NB4 (cell line): ENCODE results near the gene ATP1B4.

Experiments used
- MYC ChIP-seq: IDR thresholded peaks from 2 replicates; pipeline ENCODE4 v1.6.1; 2011; ENCODE audit warnings: low read depth, low read length
- POLR2A ChIP-seq: IDR thresholded peaks from 2 replicates; pipeline ENCODE4 v1.6.1; 2011; ENCODE audit warnings: mild to moderate bottlenecking; ENCODE audit not compliant: insufficient read length; ENCODE audit errors: extremely low read depth
- TF ChIP-seq, protein P1 (sequence below): IDR thresholded peaks from one replicate; pipeline ENCODE4 v1.5.1; 2012; ENCODE audit warnings: low read depth, low read length
- TF ChIP-seq, protein P2 (sequence below): IDR thresholded peaks from 2 replicates; pipeline ENCODE4 v1.6.1; 2011; ENCODE audit warnings: low read depth, low read length

DNA sequence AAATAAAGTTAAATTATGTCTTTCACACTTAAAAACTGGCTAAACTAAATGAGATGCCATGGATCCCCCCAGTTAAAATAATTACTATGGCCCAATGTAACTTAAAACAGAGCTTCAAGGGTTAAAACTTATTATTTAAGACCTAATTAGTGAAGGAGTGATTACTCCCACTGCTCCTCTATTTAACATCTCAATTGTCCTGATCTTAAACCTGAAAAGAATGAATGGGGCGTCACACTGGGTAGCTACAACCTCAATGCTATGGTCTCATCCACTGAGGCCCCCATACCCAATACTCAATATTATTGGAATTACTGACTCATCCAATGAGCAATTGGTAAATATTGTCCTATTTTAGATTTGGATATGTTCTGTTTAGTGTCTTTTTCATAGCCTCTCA, 29.5 kb upstream of the ATP1B4 start:
- TF ChIP-seq, protein P1, sequence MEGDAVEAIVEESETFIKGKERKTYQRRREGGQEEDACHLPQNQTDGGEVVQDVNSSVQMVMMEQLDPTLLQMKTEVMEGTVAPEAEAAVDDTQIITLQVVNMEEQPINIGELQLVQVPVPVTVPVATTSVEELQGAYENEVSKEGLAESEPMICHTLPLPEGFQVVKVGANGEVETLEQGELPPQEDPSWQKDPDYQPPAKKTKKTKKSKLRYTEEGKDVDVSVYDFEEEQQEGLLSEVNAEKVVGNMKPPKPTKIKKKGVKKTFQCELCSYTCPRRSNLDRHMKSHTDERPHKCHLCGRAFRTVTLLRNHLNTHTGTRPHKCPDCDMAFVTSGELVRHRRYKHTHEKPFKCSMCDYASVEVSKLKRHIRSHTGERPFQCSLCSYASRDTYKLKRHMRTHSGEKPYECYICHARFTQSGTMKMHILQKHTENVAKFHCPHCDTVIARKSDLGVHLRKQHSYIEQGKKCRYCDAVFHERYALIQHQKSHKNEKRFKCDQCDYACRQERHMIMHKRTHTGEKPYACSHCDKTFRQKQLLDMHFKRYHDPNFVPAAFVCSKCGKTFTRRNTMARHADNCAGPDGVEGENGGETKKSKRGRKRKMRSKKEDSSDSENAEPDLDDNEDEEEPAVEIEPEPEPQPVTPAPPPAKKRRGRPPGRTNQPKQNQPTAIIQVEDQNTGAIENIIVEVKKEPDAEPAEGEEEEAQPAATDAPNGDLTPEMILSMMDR, result no peak
- TF ChIP-seq POLR2A, result no peak
- no peak for TF ChIP-seq MYC
- TF ChIP-seq, protein P2, sequence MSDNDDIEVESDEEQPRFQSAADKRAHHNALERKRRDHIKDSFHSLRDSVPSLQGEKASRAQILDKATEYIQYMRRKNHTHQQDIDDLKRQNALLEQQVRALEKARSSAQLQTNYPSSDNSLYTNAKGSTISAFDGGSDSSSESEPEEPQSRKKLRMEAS, result no peak
